Forelimb muscle (tissue), 1 donor: Measurements from ENCODE around the gene HECTD4. TPM values are rescaled to one million over a fixed set of nuclear protein-coding genes. Genes with fewer than 3 reads are reported as not detected.
A peak's percentile ranks its signal among the peaks of the same experiment; 100 is the strongest.
"Not testable (repeated sequence)": the region's sequence is repeated elsewhere in the genome, so short reads cannot be mapped to it uniquely, and the experiment has no call there.

Experiments used
- DNase-seq: peaks from one replicate; pipeline ENCODE4 v3.0.0-alpha.2; 2013; ENCODE audit warnings: low read depth
- polyA plus RNA-seq: library from polyadenylated mRNA; unstranded; fragments of 120-200 nt; gene quantifications from one replicate; pipeline ENCODE4 v1.2.1, GENCODE V29; 2013; ENCODE audit not compliant: insufficient read length

The HECTD4 gene
- polyA plus RNA-seq, result 49.7 TPM

DNA sequence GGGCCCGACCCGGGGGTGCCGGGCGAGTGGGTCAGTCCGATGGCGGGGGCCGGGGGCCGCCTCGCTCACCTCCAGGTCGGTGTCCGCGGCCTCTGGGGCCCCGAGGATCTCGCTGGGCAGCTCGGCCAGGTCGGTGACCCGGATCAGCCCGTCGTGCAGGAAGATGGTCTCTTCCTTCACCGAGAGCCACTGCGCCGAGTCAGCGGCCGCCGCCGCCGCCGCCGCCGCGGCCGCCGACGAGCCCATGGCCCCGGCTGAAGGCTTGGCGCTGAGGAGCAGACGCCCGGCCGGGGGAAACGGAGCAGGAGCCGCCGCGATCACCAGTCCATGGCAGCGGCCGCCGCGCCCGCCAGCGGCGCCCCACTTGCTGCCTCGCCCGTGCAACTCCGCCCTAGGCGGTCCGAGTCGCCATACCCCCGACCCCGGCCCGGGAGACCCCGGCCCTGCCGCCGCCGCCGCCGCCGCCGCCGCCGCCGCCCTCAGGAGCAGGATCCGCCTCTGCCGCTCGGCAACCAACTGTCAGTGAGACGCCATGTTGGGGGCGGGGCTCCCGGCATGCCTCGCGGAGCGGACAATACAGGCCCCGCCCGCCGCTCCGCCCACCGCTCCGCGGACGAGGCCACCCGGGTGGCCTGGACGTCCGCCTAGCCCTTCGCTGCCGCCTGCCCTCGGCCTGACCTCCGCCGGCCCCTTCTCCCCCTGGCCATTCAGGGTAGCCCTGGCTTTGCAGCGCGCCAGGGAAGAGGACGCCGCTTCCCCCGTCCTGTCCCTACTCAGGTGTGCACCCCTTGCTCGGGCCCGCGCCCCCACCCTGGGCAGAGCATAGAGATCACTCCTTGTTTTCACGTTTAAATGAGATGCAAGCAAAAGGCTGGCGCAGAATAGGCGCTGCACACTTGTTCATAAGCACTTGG is at the start of gene HECTD4:
HECTD4 (minus strand) TSS at position 549 of the 914 bp plus-strand sequence; CDS start at position 246, 303 bp downstream.
- DNase-seq, result peak; percentile 74

DNA sequence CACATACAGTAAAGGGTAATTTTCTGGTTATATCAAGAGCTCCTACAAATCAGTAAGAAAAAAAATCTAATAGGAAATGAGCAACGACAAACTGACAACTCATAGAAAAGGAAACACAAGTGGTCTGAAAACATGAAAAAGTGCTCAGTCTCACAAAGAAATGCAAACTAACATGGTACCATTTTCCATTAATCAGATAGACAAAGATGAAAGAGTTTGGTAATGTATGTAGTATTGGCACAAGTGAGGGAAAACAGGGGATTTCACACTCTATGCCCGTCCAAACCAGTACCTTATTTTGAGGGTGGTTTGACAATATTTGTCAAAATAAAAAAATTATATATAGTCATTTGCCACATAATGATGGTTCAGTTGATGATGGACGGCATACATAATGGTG is 49.7 kb upstream of the HECTD4 start:
- DNase-seq, result no peak

DNA sequence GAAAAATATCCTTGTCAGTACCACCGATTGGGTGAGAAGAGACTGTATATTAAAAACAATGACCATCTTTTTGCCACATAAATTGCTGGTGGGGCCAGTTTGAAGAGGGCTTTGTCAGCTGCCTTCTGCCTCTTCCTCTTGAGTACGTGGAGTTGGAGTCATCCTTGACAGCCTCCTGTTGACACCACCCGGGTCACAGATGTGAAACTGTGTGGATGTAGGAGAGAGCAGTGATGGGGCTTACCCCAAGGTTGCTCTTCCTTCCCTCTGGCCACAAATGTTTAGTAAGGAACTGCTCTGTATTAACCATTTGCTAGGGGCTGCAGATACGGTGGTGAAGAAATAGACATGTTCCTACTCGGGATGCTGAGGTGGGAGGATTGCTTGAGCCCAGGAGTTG is 48.7 kb upstream of the HECTD4 start:
- DNase-seq, result no peak

DNA sequence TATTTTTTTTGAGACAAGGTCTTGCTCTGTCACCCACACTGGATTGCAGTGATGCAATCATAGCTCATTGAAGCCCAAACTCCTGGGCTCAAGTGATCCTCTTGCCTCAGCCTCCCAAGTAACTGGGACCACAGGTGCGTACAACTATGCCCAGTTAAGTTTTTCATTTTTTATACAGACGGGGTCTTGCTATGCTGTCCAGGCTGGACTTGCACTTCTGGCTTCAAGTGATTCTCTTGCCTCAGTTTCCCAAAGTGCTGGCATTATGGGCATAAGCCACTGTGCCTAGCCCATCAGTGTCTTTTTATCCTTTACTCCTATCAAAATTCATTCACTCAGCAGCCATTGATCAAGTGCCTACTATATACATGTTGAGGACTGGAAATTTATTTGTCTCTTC is 45.5 kb upstream of the HECTD4 start:
- DNase-seq, result no peak

- no peak for DNase-seq
Observed at GRCh38 chr12:112425582-112426382, 43.6 kb upstream of the HECTD4 start.

GRCh38 chr12:112424126-112424525 is 41.9 kb upstream of the HECTD4 start:
- no peak for DNase-seq

GRCh38 chr12:112422531-112422930 is 40.3 kb upstream of the HECTD4 start:
- no peak for DNase-seq

DNA sequence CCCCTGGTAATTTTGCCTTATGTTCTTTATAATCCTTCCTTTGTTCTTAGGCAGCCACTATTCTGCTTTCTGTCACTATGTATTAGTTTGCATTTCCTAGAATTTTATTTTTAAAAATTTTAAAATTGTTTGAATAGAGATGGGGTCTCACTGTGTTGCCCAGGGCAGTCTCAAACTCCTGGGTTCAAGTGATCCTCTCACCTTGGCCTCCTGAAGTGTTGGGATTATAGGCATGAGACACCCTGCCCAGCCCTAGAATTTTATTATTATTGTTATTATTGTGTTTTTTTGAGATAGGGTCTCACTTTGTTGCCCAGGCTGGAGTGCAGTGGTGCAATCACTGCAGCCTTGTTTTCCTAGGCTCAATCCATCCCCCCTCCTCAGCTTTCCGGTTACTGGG is 39.1 kb upstream of the HECTD4 start:
- no peak for DNase-seq

GRCh38 chr12:112420740-112421139 is 38.5 kb upstream of the HECTD4 start:
- no peak for DNase-seq

DNA sequence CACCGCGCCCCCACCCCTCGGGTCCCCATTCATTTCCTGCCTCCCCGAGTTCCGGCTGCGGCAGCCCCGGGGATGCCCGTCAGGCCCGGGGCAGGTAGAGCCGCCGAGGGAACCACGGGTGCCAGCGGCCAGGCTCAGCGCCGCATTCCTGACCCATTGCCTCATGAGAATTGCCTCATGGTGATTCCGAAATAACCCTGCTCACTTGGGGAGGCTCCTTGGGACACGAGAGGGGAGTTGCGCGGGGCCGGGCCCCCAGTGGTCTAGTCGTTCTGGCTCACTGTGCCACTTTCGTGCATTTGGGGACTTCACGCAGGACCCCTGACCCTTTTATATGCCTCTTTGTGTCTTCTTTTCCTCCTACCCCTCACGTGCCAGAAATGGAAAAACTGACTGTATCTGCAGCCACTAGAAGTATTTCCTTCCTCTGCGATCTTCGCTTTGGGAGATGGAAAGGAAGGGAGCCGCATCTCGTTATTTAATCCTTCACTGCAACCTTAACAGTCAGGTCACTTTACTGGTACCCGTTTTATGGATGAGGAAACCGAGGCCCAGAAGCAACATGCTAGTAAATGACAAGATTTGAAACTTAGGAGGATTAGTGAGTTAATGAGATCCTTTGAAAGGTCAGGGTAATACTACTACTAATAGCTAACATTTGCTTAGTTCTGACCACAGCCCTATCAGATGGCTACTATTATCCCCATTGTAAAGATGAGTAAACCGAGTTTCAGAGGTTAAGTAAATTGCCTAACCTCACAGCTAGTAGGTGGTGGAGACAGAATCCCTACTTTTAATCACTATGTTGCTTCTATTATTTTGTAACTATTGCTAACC is 37.3 kb upstream of the HECTD4 start:
- DNase-seq, result no peak

- DNase-seq, result no peak
Observed at GRCh38 chr12:112418608-112419296, 36.5 kb upstream of the HECTD4 start, which contains the start of gene PTPN11. Gene PTPN11, plus strand, starts transcription at chr12:112418947. Its CDS starts 165 bp downstream, at chr12:112419112.

GRCh38 chr12:112418273-112418607 is 36.0 kb upstream of the HECTD4 start:
- DNase-seq, result no peak

- DNase-seq, result not testable (repeated sequence)
Observed at GRCh38 chr12:112415457-112415856, 33.2 kb upstream of the HECTD4 start.

- no peak for DNase-seq
Observed at GRCh38 chr12:112413855-112414625, 31.8 kb upstream of the HECTD4 start.

- DNase-seq, result no peak
Observed at GRCh38 chr12:112409906-112410244, 27.6 kb upstream of the HECTD4 start.

DNA sequence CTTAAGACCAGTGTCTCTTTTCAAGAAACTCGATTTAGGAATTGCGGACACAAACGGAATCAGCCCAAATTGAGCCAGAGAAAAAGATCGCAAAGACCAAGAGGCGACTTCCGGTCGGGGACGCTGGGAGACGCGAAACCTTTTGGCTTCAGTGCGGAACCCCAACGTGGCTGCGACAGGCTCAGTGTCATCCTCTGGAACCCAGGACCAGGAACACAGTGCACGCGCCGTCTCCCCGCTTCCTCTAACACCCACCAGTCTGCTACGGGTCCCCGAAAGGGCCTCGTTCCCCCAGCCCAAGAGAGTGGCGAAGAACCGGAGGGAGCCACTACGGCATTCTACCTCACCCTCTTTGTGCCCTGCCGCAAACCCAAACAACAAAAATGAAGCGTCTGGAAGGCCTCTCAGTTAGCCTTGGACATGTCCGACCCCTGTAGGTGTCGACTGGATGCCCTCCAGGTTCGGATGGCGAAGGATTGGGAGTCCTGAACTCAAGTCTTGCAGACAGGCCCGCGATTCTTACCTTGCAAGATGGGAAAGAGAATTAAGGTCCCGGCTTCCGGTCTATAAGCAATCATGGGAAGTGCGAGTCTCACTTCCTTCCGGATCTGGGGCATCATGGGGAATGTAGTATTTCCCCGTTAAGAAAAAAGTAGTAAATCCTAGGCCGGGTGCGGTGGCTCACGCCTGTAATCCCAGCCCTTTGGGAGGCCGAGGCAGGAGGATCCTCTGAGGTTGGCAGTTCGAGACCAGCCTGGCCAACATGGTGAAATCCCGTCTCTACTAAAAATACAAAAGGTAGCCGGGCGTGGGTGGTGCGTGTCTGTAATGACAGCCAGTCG is 27.1 kb upstream of the HECTD4 start, which contains the start of gene RPL6:
RPL6 (minus strand) TSS at position 542 of the 842 bp plus-strand sequence. CDS start 949 bp downstream, outside the sequence.
- DNase-seq, result peak; percentile 88

- DNase-seq, result no peak
Observed at GRCh38 chr12:112408621-112409020, 26.4 kb upstream of the HECTD4 start.

GRCh38 chr12:112407683-112408082 is 25.5 kb upstream of the HECTD4 start:
- DNase-seq, result not testable (repeated sequence)
